IMR-90 (cell line): ENCODE measurements around the gene CAND2. TPM values are rescaled to one million over a fixed set of nuclear protein-coding genes. Genes with fewer than 3 reads are reported as not detected.

Experiments used
- ATAC-seq: fragments of 200-7000 bp; cut with Tn5 transposase; 2 replicates; pipeline ENCODE4 v1.9.1; 2020; ENCODE audit warnings: low read depth, mild to moderate bottlenecking, moderate library complexity
- BruUV-seq: library from RNA; stranded (reverse); fragments of 400-500 nt; replicated peaks from 2 replicates; lab custom pipeline; 2021; lab: Mats Ljungman, UMichigan
- CTCF ChIA-PET: fragments of 300-600 bp; formaldehyde crosslinking; extraction: SDS; loops from one replicate; lab custom pipeline; 2021; ENCODE audit warnings: antibody characterized with exemption; lab: Yijun Ruan, JAX
- POLR2A ChIA-PET: fragments of 300-600 bp; sonication (Branson Sonifier 250); formaldehyde crosslinking; loops from one replicate; lab custom pipeline; 2022; ENCODE audit warnings: antibody characterized with exemption; ENCODE audit not compliant: unreplicated experiment; lab: Charles Lee
- DNase-seq: peaks from one replicate; pipeline ENCODE4 v3.0.0; 2013
- H2AFZ ChIP-seq: replicated peaks from 2 replicates; pipeline ENCODE3; 2013; ENCODE audit warnings: low read length, mild to moderate bottlenecking; ENCODE audit not compliant: poor library complexity
- H2AK5ac ChIP-seq: 2 replicates; pipeline ENCODE4 v1.6.1; 2013; ENCODE audit warnings: low read depth, low read length, inconsistent platforms
- H2AK9ac ChIP-seq: replicated peaks from 2 replicates; pipeline ENCODE3; 2013; ENCODE audit warnings: mild to moderate bottlenecking, low read depth, low read length, moderate library complexity; ENCODE audit not compliant: poor library complexity
- H2BK120ac ChIP-seq: 2 replicates; pipeline ENCODE4 v1.6.1; 2013; ENCODE audit warnings: low read depth, low read length, inconsistent platforms
- H2BK15ac ChIP-seq: 3 replicates; pipeline ENCODE4 v1.6.1; 2013; ENCODE audit warnings: low read depth, low read length, inconsistent platforms
- H2BK20ac ChIP-seq: 2 replicates; pipeline ENCODE4 v1.6.1; 2013; ENCODE audit warnings: low read depth, mild to moderate bottlenecking, inconsistent platforms, low read length, moderate library complexity
- H2BK5ac ChIP-seq: 2 replicates; pipeline ENCODE4 v1.6.1; 2013; ENCODE audit warnings: mild to moderate bottlenecking, low read depth, low read length, inconsistent platforms; ENCODE audit not compliant: poor library complexity, severe bottlenecking
- H3K14ac ChIP-seq: replicated peaks from 2 replicates; pipeline ENCODE4 v1.6.1; 2013; ENCODE audit warnings: low read depth, low read length, inconsistent platforms
- H3K18ac ChIP-seq: 2 replicates; pipeline ENCODE4 v1.6.1; 2013; ENCODE audit warnings: low read depth, low read length, control low read depth
- H3K23ac ChIP-seq: 2 replicates; pipeline ENCODE4 v1.6.1; 2013; ENCODE audit warnings: low read depth, low read length, inconsistent platforms
- H3K27ac ChIP-seq: 2 replicates; pipeline ENCODE4 v1.5.1; 2013; ENCODE audit warnings: mild to moderate bottlenecking, control low read depth, low read length; ENCODE audit not compliant: insufficient read depth
- H3K27me3 ChIP-seq: 2 replicates; pipeline ENCODE4 v1.6.1; 2013; ENCODE audit warnings: low read length; ENCODE audit not compliant: control insufficient read depth, insufficient read depth
- H3K36me3 ChIP-seq: 2 replicates; pipeline ENCODE4 v1.6.1; 2013; ENCODE audit warnings: low read length, mixed read lengths; ENCODE audit not compliant: control insufficient read depth, insufficient read depth
- H3K4ac ChIP-seq: 2 replicates; pipeline ENCODE4 v1.6.1; 2013; ENCODE audit warnings: low read depth, low read length, inconsistent platforms
- H3K4me1 ChIP-seq: 2 replicates; pipeline ENCODE4 v1.6.1; 2013; ENCODE audit warnings: low read length, mixed read lengths; ENCODE audit not compliant: control insufficient read depth, insufficient read depth
- H3K4me2 ChIP-seq: 2 replicates; pipeline ENCODE4 v1.6.1; 2013; ENCODE audit warnings: low read depth, mild to moderate bottlenecking, control low read depth, low read length, moderate library complexity
- H3K4me3 ChIP-seq: 2 replicates; pipeline ENCODE4 v1.5.1; 2013; ENCODE audit warnings: low read depth, mild to moderate bottlenecking, control low read depth, low read length, moderate library complexity; ENCODE audit not compliant: insufficient read depth
- H3K56ac ChIP-seq: 2 replicates; pipeline ENCODE4 v1.6.1; 2013; ENCODE audit warnings: low read length, inconsistent platforms; ENCODE audit not compliant: insufficient read depth; ENCODE audit errors: extremely low read depth
- H3K79me1 ChIP-seq, 2 experiments: 2 replicates each; pipeline ENCODE4 v1.6.1; 2013; ENCODE audit warnings: low read length in 2 of 2, inconsistent platforms in 1 of 2, low read depth in 1 of 2
- H3K9ac ChIP-seq: 2 replicates; pipeline ENCODE4 v1.6.1; 2013; ENCODE audit warnings: low read depth, low read length, control low read depth
- H3K9me1 ChIP-seq: 2 replicates; pipeline ENCODE4 v1.6.1; 2013; ENCODE audit warnings: low read length, inconsistent platforms; ENCODE audit not compliant: insufficient read depth
- H3K9me3 ChIP-seq: 2 replicates; pipeline ENCODE4 v1.6.1; 2013; ENCODE audit warnings: low read length; ENCODE audit not compliant: control insufficient read depth, insufficient read depth
- H4K20me1 ChIP-seq: 2 replicates; pipeline ENCODE4 v1.6.1; 2013; ENCODE audit warnings: low read length, inconsistent platforms; ENCODE audit not compliant: insufficient read depth
- H4K5ac ChIP-seq: 2 replicates; pipeline ENCODE4 v1.6.1; 2013; ENCODE audit warnings: mild to moderate bottlenecking, low read depth, low read length, control low read depth
- H4K8ac ChIP-seq, 2 experiments: 2 replicates each; pipeline ENCODE4 v1.6.1; 2013; ENCODE audit warnings: low read depth in 2 of 2, low read length in 2 of 2, control low read depth in 1 of 2, inconsistent platforms in 1 of 2
- H4K91ac ChIP-seq: 2 replicates; pipeline ENCODE4 v1.6.1; 2013; ENCODE audit warnings: low read depth, low read length, inconsistent platforms; ENCODE audit not compliant: insufficient read depth
- MAZ ChIP-seq: IDR thresholded peaks from 2 replicates; pipeline ENCODE4 v1.6.1; 2012; ENCODE audit warnings: low read depth, mild to moderate bottlenecking, low read length, improper control_type of control experiment, moderate library complexity, borderline replicate concordance
- WGBS, 2 experiments: methylation state at CpG; one replicate each; pipeline versions ENCODE4 v1.1.5 to v1.1.7; 2013; ENCODE audit warnings: missing lambda C conversion rate in 2 of 2; ENCODE audit not compliant: insufficient read length in 1 of 2; ENCODE audit errors: extremely low coverage in 2 of 2; 5-methylcytosine and 5-hydroxymethylcytosine counted together
- dilution Hi-C: fragments of 300-500 bp; cut with HindIII; formaldehyde crosslinking; loops from one replicate; pipeline ENCODE4 v1.14.3; 2018; ENCODE audit warnings: low sequenced_read_pairs; ENCODE audit not compliant: unreplicated experiment
- in situ Hi-C: fragments of 300-500 bp; cut with MboI; formaldehyde crosslinking; loops from 3 replicates; pipeline ENCODE4 v1.14.3; 2019; ENCODE audit warnings: low sequenced_read_pairs, inconsistent platforms, mixed read lengths
- intact Hi-C: fragments of 100-400 bp; cut with micrococcal nuclease; formaldehyde crosslinking; loops from 2 replicates; pipeline ENCODE4 v1.10.0; 2022
- polyA plus RNA-seq, 3 experiments: library from polyadenylated mRNA; depleted of rRNA; stranded (reverse); fragments of >200 nt; gene quantifications; 2 replicates each; pipeline ENCODE4 v1.2.3, GENCODE V29; 2012; ENCODE audit warnings: low replicate concordance in 1 of 3
- total RNA-seq: library from RNA; depleted of rRNA; stranded (reverse); fragments of >200 nt; gene quantifications from 2 replicates; pipeline ENCODE4 v1.2.3, GENCODE V29; 2012
- TF ChIP-seq, protein P1 (sequence below): conservative IDR thresholded peaks from 2 replicates; pipeline ENCODE4 v1.5.1; 2012; ENCODE audit warnings: mild to moderate bottlenecking, low read depth, low read length, improper control_type of control experiment

Gene CAND2
- total and polyA plus RNA-seq, 2 of the 4 experiments (the other 2 are of a cell fraction) = 2.9 to 4.9 TPM

DNA sequence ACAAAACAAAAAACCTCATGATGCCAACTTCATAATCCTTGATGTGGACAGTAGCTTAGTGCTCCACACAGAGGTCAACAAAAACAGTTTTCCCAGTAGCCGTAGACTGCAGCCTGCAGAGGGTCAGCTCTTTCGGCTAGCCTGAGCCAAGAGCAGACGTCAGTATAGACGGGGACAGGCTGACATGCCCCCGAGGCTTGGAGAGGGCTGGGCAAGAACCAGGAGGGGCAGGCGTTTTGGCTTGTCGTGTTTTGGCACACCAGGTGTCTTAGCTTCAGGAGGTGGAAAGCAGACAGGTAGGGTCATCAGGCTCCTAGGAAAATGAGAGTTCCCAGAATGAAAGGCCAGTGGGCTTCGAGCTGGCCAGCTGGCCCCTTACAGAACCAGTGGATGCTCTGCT is 21.8 kb downstream of the CAND2 start:
- Histone ChIP-seq H3K27ac (no peak overlapping the region), H4K91ac (no peak overlapping the region), H2AK9ac (no peak overlapping the region), H4K5ac (no peak overlapping the region), H3K36me3 (peaks cover 41% of the 10 kb centered on the region; the same call in 1 of the 2 replicates), H3K9ac (no peak overlapping the region), H3K56ac (no peak overlapping the region), H2AK5ac (no peak overlapping the region), H2BK5ac (no peak overlapping the region), H2BK120ac (no peak overlapping the region), H3K4ac (no peak overlapping the region), H3K9me3 (no peaks in the 10 kb centered on the region), H3K9me1 (no peaks in the 10 kb centered on the region), H2AFZ (no peak overlapping the region), H3K4me3 (no peak overlapping the region), H3K79me1 (no peaks in the 10 kb centered on the region), H3K14ac (no peak overlapping the region), H2BK20ac (no peak overlapping the region), H3K18ac (no peak overlapping the region), H2BK15ac (no peak overlapping the region), H4K8ac (no peak overlapping the region), H3K4me1 (no peaks in the 10 kb centered on the region; the same call in 1 of the 2 replicates), H3K23ac (no peak overlapping the region), H3K27me3 (no peaks in the 10 kb centered on the region), H3K4me2 (no peak overlapping the region), H4K20me1 (no peaks in the 10 kb centered on the region)
- ChIA-PET CTCF (interaction anchor here (0.7 kb wide), 1 partner anchor 27 kb away, joined by 6 read pairs; no protein-coding TSS in a partner anchor), POLR2A (interaction anchor here (0.6 kb wide), 1 partner anchor 35 kb away, joined by 3 read pairs; no protein-coding TSS in a partner anchor)
- BruUV-seq = no TSS peak
- intact Hi-C loops = no loop called here
- no peak for TF ChIP-seq MAZ
- TF ChIP-seq, protein P1, sequence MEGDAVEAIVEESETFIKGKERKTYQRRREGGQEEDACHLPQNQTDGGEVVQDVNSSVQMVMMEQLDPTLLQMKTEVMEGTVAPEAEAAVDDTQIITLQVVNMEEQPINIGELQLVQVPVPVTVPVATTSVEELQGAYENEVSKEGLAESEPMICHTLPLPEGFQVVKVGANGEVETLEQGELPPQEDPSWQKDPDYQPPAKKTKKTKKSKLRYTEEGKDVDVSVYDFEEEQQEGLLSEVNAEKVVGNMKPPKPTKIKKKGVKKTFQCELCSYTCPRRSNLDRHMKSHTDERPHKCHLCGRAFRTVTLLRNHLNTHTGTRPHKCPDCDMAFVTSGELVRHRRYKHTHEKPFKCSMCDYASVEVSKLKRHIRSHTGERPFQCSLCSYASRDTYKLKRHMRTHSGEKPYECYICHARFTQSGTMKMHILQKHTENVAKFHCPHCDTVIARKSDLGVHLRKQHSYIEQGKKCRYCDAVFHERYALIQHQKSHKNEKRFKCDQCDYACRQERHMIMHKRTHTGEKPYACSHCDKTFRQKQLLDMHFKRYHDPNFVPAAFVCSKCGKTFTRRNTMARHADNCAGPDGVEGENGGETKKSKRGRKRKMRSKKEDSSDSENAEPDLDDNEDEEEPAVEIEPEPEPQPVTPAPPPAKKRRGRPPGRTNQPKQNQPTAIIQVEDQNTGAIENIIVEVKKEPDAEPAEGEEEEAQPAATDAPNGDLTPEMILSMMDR = no peak
- DNase-seq (no peak), ATAC-seq (no peak)
- in situ Hi-C loops = no loop called here
- dilution Hi-C loops = no loop called here
- 95% methylated on average over 6 of the region's 8 CpGs; no CpG with 5 or more reads in 1 of the 2 experiments for WGBS, 2 experiments
